Inflammatory macrophage treated with lipopolysaccharide for 1 hour (primary cell): ENCODE results near the gene CHI3L2.
"Not testable (repeated sequence)": the region's sequence is repeated elsewhere in the genome, so short reads cannot be mapped to it uniquely, and the experiment has no call there.

Experiments used
- DNase-seq, 2 donors: peaks; one replicate each; pipeline ENCODE4 v3.0.0-alpha.2; 2020 to 2022

CHI3L2 gene

DNA sequence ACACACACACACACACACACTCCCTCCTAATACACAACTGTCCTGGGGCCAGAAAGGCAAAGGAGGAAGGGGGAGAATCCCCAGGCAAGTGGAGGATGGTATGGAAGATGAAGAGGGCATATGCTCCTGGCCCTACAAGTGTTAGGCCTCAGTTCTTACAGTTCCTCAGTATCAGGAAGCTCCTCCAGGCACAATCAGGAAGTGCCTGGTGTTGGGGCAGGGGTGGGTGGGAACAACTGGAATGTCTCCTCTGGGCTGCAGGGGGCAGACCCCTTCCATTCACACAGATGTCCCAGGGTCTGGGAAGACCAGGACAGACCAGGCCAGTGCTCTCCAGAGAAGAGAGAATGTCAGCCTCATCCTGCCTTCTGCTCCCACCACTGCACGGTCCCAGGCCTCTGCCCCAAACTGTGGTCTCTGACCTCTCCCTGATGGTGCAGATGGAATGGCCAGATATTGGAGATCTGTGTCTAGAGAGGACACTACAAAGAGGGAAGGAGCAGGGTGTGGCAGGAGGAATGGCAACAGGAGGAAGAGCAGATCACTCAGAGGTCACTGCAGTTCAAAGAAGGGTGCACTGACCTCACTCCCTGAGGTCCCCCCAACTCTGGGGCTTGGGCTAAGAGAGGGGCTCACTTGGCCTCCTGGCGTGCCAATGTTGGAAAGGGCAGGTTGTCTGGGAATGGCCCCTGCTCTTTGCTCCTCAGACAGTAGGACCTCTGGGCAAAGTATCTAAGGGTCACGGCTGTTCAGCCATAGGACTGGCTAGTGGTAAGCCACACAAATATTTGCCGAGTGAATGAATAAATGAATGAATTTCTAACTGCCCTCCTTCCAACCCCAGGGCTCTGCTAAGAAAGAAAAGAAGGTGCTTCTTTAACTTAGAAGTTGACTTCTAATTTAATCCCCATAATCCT, 24.5 kb upstream of the CHI3L2 start:
- DNase-seq, result peak in 1 of 2 donors; percentile 42

DNA sequence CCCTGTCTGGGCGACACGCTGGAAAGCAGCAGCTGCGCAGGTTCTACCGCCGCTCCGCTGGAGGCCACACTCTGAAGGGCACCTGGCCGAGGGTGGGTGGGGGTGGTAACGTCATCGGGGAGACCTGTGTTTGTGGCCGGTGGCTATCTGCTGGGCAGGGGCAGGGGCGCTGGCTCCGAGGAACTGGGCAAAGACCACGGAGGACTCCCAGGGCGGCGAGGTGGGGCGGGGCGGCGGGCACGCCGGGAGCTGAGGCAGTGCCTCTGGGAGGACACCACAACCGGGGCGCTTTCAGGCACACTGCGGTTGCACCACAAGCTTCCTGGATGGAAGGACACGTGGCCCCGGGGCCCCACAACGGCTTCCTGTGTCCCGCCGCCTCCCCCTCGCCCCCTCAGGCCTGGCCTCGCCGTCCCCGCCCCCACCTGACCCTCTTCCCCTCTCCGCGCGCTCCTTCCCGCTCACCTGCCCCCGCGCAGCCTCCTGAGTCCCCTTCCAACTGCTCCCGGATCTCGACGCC, 23.8 kb upstream of the CHI3L2 start:
- peak in 1 of 2 donors; percentile 76 for DNase-seq

DNA sequence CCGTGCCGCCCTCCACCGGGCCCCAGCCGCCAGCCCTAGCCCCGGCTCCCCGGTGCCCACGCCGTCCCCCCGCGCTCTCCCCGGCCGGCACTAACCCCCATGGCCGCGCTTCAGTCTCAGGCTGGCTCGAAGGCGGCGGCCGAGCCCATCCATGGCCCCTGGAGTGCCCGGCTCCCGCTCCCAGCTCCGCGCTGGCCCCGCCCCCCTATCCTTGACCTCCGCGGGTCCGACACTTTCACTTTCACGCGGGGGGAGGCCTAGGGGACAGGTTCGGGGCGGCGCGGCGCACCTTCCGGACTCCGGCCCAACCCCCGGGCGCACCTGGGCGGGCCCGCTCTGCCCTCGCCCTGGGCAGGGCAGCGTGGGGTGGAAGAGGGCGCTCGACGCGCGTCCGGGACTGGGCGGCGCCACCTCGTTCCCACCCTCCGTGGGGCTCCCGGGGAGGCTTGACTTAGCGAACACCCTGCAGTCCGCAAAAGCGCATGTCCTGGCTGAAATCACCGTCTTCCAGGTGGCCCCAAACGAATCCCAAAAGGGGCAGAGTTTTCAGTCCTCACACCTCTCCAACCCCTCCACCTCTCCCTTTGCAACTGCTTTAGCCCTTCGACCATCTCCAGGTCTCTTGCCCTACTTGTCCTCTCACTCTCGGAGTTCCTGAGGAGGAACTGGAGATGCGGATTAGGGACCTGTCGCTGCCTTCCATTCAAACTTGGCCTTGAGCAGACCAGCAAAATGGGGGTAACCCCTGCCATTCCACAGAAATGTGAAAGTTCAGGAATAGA, 23.1 kb upstream of the CHI3L2 start:
- no peak for DNase-seq

DNA sequence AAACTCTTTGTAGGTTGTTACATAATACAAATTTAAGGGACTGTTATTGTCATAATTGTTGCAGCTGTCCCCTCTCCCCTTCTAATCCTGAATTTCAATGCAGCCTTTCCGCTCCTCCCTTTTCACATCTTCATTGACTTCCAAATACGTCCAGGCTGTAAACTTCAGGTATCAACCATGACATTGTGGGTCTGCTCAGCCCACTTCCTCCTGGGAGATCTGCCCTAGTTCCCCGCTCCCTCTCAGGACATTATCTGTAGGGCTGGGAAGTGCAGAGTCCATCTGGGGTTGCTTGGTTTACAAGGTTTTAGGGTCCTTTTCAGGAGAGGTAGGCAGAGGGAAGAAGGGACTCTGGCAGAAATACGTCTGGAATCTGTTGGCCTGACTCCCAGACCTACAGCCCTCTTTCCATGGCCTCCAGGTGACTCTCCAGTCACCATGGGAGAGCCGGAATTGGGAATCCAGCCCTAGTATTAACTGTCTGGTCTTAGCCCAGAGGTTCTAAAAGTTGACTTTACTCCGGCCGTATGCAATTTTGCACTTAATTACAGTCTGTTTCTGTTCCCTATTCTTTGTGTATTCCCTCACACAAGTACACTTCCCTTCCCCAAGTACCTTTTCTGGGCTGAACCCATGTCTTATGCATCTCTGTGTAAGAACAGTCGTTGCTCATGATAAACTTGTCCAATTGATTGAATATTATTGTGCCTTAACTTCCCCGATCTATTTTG, 22.4 kb upstream of the CHI3L2 start:
- peak; percentile 56 to 59 for DNase-seq

DNA sequence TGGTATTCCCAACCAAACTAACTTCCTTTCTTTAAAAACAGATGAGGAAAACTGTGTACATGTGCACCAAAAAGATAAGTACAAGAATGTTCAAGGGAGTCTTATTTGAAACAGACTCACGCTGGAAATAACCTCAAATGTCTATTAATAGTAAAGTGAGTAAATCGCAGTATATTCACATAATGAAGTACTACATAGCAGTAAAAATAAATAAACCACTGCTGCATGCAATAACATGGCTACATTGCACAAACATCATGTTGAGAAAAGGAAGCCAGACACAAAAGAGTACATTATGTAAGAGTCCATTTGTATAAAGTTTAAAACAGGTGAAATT, 21.8 kb upstream of the CHI3L2 start:
- peak; percentile 79 to 87 for DNase-seq

DNA sequence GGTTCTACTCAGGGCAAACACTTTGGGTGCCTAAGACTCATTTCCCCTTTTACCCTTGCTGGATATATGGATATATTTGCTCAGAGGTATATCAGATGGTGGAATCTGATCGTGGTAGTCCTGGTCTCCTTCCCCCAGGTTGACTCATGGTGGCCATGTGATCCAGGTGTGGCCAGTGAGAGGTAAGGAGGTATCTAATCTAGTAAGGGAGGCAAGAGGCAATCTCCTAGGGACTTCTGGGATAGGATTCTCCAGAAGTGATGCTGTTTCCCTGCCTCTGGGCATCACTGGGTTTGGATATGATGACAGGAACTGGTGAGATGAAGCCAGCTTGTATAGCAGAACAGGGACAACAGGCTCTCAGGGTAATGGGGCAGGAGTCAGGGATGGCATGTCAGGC, 18.6 kb upstream of the CHI3L2 start:
- no peak for DNase-seq

DNA sequence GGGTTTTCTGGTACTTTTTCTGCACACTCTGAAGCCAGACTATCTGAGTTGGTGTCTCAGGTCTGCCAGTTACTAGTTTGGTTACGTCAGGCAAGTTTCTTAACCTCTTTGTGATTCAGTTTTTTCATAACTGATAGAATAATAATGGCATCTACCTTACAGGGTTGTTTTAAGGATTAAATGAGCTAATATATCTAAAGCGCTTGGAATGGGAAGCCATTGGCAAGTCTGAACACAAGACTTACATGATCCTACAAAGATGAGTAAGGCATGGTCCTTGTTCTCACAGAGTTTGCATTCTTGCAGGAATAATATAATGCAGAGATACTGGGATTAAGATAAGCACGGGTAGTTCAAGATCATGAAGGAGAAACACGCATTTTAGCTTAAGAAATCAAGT, 17.9 kb upstream of the CHI3L2 start:
- DNase-seq, result no peak

DNA sequence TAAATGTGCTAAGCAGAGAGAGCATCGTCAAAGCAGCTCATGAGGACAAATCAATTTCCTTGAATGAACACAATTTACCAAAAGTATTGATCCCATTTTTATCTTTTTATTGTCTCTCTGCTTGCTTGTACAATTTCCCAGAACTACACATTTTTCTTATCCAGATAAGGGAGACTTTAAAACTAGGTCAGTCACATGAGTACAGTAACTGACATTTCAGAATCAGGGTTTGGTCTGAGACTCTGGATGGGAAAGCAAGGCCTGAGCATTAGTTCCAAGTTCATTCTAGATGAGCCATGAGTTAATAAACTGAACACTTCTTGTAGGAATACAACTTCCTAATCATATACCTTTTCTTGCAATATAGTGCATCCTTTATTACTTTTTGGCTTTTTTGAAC, 15.6 kb upstream of the CHI3L2 start:
- no peak for DNase-seq

DNA sequence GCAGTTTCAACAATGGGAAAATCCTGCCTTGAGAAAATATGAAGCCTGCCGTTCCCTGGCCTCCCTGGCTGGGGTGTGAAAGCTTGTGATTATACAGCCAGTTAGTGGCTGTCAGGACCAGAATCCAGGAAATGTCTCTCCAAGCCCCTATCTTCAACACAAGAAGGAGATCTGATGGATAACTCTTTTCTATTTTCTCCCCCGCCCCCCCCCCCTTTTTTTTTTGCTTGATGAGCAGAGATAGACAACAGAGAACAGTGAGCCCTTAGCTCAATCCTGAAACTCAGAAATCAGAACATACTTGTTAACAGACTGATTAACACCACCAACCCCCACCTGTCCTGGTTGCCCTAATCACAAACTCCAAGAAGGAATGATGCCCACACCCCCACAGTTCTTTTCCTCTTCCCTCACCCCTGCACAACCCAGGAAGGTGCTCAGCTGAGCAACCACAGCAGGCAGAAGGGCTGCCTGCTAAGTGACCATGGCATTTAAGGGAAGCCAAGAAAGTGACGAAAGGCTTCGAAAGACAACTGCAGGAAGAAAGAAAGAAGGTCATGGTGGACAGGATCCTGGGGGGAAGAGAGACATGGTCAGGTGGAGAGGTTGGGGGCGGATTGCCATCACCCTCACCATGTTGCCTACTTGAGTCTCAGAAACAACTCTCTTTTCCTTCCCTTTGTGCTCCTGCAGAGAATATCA, 14.7 kb upstream of the CHI3L2 start:
- DNase-seq, result no peak

DNA sequence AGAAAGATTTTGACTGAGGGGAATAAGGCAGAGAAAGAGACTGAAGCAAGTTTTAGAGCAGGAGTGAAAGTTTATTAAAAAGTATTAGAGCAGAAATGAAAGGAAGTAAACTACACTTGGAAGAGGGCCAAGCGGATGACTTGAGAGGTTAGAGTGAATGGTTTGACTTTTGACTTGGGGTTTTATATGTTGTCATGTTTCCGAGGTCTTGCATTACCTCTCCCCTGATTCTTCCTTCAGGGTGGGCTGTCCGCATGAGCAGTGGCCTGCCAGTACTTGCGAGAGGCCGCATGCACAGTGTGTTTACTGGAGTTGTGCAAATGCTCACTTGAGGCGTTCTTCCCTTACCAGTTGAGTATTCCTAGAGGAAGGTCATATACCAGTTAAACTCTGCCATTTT, 14.1 kb upstream of the CHI3L2 start:
- DNase-seq, result peak in 1 of 2 donors; percentile 48

DNA sequence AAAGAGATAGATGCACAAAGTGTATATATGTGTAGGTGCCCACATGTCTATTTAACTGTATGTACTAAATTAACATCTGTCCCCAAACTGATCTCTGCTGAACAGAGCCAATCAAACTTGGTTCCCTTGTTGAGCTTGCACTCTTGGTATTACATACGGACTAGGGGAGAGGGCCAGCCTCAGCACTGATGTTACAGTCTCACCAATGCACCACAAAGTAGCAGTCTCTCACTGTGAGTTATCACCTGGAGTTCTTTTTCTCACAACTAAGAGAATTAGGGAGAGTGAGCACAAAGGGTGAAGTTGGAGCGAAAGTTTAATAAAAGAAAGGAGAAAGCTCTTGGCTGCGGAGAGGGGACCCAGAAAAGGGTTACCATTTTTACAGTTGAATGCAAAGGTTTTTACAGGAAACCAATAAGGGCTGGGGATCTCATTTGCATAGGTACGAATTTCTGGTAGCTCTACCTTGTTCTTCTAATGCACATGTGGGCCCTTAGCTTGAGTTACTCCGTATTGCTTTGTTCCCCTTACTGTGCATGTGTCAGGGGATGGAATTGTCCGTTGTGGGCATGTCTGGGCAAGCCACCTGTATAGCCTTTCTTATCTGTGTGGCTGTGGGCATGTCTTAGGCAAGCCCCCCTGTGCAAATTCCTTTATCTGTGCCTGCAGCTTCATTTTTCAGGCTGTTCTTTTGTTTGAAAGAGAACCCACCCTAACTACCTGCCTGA, 13.3 kb upstream of the CHI3L2 start:
- DNase-seq, result no peak

DNA sequence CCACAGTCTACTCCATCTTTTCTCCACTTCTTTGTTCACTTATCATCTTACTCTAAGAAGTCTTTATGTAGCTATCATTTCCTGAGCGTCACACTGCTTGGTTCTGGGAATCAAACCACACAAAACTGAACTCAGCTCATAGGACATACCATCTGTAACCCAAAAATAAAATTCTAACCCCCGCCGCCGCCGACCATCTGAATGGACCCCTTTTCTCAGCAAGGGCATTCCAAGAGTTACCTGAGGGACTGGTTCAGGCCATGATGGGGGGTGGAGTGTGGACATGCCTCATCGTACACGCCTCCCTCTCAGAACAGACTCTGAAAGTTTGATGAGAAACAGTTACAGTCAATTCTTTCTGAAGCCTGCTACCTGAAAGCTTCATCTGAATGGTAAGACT, 12.6 kb upstream of the CHI3L2 start:
- no peak for DNase-seq

DNA sequence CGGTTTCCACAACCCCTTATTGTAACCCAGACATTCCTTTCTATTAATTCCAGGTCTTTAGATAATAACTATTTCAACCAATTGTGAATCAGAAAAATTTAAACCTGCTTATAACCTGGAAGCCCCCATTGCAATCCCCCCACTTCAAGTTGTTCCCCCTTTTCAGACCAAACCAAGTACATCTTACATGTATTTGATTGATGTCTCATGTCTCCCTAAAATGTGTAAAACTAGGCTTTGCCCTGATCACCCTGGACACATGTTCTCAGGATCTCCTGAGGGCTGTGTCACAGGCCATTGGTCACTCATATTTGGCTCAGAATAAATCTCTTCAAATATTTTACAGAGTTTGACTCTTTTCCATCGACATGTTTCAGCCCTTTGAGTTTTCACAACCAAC, 12.2 kb upstream of the CHI3L2 start:
- DNase-seq, result not testable (repeated sequence)

DNA sequence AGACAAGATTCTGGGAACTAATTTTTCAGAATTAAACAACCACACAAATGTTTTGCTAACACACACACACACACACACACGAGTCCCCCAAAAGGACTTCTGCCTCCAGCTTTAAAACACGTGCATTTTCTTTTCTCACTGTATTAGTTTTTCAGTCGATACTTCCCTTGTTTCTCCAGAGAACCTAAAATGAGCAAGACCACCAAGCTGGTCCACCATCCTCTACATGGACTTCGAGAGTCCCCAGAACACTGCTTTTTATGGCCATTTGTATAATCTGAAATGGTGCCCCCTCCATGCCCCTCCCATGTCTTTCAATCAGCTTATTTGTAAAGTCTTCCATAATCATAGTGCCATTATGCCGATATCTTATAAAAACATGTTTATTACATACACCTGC, 10.8 kb upstream of the CHI3L2 start:
- DNase-seq, result no peak

DNA sequence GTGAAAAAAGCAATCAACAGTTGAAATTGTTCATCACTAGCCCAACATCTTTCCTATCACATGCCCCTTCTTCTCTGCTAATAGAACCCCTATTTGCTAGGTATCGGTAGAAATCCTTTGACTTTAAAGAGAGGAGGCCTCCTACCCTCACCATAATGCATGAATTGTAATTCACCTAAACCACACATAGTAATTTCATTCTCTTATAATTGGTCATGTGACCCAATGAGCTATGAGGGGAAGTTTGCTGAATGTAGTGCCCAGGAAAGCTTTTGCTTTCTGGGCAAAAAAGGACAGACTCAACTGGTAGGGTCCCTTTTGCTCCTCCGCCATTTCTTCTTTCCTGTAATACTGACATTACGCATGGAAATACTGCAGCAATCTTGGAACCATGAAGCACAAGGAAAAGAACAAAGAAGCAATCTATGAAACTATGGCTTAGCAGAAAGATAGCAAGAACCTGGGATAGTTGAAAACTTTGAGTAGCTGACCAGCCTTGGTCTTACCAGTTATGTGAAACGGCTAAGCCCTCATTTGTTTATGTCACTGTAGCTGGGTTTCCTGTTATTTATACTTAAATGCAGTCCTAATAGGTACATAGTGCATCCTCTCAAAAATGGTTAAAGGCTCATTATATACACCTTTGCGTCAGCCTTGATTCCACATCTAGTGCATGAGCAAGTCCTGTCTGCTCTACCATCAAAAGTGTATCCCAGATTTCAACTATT, 10.2 kb upstream of the CHI3L2 start:
- no peak for DNase-seq

DNA sequence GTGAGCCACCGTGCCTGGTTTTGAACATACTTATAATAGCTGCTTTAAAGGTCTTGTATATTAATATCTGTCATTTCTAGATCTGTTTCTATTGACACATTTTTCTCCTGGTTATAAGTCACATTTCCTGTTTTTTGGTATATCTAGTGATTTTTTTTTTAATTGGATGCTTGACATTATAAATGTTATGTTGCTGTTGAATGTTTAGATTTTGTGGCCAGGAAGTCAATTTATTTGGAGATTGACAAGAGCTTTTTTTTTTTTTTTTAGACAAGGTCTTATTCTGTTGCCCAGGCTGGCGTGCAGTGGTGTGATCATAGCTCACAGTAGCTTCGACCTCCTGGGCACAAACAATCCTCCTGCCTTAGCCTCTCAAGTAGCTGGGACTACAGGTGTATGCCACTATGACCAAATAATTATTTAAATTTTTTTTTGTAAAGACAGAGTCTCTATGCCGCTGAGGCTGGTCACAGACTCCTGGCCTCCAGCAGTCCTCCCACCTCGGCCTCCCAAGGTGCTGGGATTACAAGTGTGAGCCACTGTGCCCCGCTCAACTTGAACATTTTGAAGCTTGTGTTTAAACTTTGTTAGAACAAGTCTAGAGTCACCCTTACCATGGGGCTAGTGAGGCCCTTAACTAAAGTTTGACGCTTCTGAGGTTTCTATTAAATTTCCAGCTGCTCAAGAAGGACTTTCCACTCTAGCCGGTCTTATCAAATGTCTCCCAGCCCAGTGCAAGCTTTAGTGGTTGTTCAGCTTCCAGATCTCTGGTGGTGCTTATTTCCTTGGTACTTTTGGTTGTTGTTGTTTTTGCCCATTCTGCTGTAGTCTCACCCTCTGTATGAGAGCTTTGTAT, 8.6 kb upstream of the CHI3L2 start:
- no peak for DNase-seq

DNA sequence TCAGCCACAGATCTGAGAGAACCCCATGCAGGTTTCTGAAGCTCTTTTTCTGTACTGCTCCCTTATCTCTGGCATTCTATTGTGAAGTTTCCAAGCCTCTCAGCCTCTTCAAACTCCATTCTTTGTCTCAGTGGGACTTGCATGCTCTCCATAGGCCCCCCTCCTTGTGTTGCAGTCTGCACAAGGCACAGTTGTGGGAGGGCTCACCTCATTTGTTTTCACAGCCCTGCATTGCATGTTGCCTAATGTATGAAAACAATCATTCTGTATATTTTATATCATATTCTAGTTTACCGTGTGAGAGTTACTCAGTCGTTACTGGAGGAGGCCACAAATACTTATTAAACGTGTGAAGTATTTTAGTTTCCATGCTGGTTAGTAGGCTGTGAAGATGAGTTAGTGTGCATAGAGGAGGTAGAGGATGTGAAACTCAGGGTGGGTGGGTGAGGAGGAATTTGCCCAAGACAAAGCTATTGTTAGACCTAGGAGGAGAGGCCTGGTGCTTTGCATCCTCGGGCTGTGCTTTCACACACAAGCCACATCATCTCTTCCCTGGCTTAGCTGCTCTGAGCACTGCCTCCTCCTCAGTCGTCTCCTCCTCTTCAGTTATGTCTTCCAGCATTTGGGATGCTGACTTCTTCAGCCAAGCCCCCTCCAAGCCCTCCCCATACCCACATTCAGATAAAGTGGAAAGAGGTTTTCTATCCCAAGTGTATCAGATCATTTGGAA, 7.8 kb upstream of the CHI3L2 start:
- DNase-seq, result peak in 1 of 2 donors; percentile 66

DNA sequence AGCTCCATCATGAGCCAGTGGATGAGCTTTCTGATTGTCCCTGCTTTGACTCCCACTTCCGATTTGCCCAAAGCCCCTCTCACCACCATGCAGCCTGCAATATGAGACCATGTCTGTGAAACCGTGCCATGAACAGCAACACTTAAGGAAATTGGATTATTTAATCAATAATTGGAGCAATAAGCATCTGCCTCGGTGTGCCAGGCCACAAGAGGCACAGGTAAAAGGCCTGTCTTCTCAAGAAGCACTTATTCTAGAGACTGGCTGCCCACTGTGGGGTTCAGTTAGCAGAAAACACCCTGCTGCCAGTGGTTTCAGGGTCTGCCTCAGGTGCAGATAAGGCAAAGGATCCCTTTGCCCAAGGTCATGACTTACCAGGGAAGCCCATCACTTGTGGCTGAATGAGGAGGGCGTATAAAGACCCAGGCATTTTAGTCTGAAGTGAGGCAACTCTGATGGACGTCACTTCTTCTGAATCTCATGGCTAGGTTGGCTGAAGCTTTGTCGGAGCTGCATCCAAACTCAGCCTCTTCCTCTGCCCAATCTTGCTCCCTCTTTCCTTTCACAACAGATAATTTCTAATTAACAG, 7.1 kb upstream of the CHI3L2 start:
- DNase-seq, result no peak

DNA sequence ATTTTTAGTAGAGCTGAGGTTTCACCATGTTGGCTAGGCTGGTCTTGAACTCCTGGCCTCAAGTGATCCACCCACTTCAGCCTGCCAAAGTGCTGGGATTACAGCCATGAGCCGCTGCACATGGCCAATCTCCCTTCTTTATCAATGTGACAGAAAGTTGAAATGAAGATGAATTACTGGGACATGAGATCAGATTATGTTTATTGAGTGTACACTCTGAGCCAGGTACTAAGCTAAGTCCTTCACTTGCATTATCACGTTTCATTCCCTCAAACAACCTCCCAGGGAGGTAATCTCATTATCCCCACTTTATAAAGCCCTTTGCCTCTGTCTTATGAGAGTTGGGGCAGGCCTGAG, 6.3 kb upstream of the CHI3L2 start:
- DNase-seq, result no peak
